HG02642 (cell line): ENCODE measurements around the gene LSAMP.

Experiments used
- ATAC-seq: cut with Tn5 transposase; IDR thresholded peaks from one replicate; pipeline ENCODE4 v1.9.1; 2021; ENCODE audit warnings: mild to moderate bottlenecking; ENCODE audit not compliant: unreplicated experiment, poor library complexity

The LSAMP gene

DNA sequence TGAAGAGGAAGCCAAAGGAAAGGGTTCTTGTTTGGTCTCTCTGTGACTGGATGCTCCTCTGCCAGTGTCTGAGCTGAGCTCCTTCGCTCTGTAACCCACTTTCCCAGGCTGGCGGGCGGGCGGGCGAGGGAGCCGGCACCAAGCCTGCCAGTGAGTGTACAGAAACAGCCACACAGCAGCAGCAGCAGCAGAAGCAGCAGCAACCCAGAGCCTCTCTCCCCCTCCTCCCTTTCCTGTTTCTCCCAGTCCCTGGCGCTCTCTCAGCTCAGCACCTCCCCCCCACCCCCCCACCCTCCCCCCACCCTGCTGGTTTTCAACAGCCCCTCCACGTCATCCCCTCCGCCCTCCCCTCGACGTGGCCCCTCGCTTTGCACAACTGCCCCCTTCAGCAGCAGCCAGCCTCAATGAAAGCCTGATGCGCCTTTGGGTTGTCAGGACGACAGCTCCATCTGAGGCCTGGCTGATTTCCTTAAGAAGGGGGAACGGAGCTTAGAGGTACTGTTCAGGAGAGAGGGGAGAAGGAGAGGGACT lies at the start of gene LSAMP:
Gene LSAMP (minus strand): TSS at position 177 of the 531 bp plus-strand sequence.
- no peak for ATAC-seq

DNA sequence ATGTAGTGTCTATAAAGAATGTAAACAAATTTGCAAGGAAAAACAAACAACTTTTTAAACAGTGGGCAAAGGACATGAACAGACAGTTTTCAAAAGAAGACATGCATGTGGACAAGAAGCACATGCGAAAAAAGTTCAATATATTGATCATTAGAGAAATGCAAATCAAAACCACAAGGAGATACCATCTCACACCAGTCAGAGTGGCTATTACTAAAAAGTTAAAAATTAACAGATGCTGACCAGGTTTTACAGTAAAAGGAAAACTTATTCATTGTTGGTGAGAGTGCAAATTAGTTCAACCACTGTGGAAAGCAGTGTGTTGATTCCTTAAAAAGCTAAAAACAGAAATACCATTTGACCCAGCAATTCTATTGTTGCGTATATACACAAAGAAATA lies 47.1 kb upstream of the LSAMP start:
- ATAC-seq: no peak

DNA sequence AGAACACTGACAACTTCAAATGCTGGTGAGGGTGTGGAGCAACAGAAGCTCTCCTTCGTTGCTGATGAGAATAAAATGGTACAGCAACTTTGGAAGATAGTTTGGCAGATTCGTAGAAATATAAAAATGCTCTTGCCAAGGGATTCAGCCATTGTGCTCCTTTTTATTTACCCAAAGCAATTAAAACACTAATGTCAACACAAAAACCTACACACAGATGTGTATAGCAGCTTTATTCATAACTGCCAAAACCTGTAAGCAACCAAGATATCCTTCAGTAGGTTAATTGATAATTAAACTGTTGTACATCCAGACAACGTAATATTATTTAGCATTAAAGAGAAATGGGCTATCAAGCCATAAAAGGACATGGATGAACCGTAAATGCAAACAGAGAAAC lies 37.8 kb upstream of the LSAMP start:
- ATAC-seq: no peak

DNA sequence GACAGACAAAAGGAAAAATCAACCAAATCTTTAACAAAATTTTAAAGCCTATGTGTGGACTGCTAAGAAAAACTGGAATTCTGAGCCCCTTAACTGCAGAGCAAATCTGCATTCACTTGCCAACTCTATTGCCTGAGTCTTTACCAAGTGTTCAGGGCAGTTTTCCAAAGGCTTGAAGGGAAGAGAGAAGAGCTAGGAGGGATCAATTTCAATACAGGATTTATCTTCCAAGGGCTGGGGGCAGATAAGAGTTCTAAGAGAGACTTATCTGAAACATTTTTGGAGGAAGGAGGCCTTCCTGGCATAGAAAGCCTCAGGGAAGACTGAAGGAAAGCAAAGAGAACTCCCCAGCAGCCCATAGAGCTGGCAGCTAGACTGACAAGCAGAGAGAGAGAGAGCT lies 31.4 kb upstream of the LSAMP start:
- no peak for ATAC-seq

DNA sequence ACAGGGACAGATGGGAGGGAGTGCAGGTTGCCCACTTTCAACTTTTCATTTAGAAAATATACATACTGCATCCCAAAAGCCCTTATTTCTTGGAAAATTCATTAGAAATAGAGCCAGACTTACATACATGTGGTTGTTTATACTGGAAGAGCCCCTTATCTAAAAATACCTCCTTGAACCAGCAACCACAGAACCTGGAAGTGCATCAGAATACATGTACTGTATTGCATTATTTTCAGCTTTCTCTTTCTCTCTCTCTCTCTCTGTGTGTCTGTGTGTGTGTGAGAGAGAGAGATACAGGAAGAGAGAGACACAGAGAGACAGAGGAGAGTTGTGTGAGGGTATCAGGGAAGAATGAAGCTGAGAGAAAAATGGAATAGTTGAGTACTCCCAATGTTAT lies 29.5 kb upstream of the LSAMP start:
- ATAC-seq: no peak

DNA sequence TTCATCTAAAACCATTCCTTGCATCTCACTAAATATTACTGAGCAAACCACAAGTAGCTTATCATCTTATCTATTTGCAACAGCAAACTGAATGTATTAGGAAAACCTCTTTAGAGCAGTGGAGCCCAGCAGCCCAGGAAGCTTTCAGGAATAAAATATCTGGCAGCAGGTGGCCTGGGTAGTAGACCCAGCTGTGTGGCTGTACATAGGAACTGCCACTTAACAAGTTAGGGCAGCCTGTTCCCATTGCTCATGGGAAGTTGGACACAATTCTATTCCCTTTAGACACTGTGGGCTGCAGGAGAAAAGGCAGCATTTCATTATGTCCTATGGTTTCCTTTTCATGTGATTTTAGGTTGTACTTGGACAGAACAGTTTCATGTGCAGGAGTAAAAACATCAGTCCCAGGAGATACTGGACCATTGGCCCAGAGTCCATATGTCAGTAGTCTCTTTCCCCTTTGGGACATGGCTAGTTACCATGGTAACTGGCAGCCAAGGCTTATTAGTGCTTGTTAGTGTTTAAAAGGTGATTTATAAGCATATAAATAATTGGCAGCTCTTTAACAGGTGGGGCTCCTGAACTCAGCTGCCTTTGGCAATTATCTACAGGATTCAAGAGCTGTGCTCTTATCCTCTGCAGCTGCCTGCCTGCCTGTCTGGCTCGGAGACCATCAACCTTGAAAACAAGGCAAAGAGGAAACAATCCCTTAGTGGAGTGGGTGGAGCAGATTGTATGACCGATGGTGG lies 28.9 kb upstream of the LSAMP start:
- no peak for ATAC-seq

DNA sequence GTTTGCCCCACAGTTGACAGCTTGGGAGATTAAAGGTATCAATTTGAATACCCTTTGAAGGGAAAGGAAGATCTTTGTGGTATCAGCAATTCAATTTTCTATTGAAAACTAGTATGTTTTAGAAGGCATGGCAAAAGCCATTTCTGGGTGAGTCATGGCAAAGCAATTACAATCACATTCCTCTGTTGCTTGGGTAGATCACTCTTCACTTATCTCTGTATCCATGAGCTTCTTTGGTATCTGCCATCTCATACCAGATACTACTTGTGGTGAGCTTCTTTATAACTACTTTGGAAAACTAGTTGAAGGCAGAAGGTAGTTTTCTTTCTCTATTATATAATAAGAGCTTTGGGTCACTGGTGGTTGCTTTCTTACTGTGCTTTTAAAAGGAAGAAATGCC lies 28.3 kb upstream of the LSAMP start:
- ATAC-seq: no peak

DNA sequence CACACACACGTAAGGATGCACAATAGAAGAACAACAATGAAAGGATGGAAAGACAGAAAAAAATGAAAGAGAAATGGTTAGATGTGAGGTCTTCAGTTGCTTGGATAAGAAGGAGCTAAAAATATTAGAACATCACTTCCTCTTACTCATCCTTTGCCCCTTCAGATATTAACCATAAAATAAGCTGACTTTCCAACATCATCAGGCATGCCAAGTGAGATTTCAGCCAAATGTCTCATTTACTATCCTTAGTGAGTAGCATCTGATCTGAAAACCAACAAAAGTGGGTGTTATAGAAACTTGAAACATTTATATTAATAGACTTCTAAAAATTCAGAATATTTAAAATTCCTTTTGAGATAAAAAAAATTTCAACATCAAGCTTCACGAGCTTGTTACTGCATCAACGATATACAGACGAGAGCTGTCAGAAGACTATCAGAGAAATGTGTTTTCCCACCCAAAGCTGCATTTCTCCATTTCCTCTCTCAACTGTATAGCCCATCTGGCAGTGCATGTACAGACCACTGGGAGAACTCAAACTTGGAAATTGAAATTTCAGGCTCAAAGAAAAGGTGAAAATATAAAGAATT lies 25.4 kb upstream of the LSAMP start:
- no peak for ATAC-seq

DNA sequence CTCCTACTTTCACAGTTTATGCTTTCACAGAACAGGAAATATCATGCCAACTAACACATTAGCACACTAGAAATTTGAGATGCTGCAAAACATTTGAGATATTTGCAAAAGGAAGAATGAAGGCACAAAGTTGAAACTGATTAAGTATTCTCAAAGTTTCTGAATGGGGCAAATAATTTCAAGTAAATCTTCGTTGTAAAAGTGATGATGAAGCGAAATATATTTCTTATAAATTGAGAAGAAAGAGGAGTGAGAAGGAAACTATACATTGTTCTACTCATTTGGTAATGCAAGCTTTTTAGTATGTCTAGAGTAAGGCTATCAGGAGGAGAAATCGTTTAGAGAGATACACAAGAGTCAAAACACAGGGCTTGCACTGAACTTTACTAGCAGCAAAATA lies 24.3 kb upstream of the LSAMP start:
- ATAC-seq: no peak

DNA sequence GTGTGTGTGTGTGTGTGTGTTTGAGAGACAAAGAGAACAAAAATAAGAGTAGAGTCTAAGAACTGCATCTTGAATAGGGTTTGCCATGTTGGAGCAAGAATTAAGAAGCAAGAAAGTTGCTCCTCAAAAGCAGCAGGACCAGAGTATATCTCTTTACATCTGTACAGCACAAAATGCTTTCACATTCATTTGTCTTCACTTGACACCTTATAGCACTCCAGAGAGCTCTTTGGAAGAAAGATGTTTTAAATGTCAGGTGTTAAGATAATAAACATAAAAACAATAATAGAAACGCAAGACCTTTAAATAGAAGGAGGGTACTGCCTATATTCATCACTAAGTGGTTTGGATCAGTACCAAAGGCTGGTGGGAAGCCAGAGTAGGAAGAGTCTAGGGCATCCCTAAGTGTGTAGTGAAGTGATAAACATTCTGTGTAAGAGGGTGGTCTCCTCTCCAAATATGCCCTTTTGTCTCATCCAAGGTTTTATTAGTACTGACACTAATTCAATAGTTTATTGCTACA lies 19.1 kb upstream of the LSAMP start:
- ATAC-seq: no peak

DNA sequence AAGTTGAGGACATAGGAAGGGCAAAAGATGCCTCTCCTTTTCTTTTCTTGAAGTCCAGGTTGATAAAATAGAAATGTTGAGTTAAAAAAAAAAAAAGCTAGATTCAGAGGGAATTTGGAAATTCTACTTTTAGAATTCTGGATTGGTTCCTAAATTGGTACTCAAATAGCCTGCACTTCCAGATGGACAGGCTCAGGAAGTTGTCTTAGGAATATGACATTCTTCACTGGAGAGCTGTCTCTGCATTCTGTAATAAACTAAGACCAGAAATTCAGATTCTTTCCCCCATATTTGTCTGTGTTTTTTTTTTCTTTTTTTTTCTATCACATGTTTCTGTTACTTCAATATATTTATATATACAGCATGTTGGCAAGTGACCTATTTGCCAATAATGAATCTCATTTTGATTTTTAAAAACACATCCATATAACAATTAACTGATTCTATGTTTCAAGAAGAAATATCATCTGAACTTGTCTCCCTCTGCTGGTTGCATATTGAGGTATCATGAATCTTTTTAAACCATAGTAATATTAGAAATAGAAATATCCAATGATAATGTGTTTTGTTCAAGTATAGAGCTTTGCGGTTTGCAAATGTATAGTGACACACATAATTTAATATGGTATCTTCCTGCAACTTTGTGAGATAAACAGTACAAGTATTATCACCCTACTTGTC lies 8.5 kb upstream of the LSAMP start:
- ATAC-seq: no peak

DNA sequence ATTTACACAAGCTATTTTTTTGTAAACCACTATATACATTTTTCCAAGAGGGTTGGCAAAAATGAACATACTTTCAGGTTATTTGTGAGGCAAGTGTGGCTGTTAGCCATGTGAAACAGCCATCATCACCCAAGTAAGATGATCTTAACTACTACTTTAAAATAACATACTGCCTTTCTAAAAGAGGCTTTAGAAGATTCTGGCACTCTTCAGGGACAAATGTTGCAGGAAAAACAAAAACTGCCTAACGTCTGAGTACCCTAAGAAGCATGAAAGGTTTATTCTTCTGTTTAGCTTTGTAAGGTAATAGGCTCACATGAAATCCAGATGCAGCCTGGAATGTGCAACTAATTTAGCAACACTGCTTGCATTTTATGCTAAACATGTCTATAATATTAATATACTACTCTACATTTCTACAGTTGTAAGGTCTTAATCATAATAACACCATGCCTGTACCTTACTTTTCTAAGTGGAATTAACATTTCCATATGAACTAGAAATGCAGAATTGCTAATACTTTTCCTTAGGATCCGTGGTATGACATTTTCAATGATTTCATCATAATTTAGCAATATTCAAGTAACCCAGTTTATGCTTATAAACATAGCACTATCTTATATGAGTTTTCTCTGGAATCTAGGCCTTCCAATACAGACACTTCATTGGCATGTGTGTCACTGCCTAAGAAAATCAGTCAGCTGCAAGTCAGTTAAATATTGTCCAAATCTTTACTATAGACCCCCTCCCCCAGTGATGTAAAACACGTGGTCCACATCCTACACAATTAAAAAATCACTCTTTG lies 4.5 kb upstream of the LSAMP start:
- no peak for ATAC-seq

DNA sequence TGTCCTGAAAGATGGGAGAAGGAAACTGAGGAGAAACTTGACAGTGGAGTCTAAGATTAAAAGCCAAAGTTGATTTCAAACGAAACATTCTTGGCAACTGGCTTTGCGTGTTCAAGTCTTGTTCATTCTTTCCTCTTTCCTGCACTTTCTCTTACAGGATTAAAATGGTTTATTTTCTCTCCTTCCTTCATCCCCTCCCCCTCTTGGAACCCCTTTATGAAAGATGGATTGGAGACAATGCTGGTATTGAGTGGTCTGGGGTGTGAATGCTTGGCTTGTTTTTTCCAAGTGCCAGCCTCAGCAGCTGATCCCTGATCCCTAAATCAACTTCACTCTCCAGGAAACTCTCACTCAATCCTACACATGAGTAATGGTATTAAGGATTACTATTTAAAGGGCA lies 703 bp upstream of the LSAMP start:
- ATAC-seq: no peak

DNA sequence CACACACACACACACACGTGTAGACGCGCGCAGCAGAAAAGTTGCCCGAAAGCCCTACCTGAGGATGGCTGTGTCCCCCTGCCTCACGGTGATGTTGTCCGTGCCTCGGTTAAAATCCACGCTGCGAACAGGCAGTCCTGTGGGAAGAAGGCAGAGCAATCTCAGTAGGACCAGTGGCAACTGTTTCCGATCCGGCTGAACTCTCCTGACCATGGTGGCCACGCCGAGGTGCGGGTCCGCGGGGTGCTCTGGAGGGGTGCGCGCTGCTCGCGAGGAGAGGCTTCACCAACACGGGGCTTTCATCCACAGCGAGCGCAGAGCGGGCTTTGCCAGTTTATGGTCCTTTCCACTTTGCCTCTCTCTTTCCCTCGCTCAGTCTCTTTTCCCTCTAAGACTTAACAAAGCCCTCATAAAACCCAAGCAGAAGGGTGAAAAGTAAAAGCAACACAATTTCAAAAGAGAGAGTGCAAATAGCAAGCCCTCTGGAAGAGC lies 422 bp downstream of the LSAMP start:
- no peak for ATAC-seq

DNA sequence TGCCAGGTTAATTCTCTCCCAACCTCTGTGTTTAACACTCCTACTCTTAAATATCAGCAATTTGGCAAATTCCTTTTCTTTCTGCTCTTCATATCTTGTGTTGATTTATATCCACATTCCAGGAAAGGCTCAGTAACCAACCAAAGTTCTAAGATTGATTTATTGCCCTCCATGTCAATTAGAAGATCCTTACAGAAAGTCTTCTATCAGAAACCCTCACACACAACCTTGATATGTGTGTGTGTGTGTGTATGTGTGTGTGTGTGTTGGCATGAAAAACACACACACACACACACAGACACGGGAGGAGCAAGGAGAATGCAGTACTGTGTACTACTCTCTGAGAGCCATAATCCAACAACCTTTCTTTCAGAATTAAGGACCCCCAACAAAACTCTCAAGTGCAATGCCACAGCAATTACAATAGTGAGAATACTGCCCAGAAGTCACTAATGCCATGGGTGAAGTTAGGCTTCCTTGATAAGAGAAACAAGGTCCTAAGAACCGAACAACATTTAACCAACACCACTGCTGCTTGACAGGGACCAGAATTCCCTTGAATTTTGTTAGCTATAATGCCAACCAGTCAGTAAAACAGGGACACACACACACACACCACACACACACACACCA lies 1.1 kb downstream of the LSAMP start:
- ATAC-seq: no peak

DNA sequence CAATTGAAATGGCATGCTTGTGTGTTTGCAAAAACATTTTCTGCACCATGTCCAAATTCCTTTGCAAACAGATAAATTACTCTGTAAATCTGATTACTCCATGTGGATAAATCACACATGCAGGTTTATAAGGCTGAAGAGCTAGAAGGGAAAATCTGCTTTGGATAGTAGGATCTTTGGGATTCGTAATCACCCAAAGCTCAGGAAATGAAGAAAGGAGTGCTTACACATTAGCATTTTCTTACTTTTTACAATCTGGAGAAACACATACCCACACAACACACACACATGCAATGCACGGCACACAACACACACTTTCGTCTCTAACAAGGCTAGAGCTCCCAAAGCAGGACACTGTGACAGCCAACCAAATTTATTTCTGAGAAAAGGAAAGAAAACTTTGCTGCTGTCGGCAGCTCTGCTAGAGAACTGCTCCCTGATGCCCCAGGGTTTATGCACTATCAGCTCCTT lies 2.1 kb downstream of the LSAMP start:
- ATAC-seq: no peak

DNA sequence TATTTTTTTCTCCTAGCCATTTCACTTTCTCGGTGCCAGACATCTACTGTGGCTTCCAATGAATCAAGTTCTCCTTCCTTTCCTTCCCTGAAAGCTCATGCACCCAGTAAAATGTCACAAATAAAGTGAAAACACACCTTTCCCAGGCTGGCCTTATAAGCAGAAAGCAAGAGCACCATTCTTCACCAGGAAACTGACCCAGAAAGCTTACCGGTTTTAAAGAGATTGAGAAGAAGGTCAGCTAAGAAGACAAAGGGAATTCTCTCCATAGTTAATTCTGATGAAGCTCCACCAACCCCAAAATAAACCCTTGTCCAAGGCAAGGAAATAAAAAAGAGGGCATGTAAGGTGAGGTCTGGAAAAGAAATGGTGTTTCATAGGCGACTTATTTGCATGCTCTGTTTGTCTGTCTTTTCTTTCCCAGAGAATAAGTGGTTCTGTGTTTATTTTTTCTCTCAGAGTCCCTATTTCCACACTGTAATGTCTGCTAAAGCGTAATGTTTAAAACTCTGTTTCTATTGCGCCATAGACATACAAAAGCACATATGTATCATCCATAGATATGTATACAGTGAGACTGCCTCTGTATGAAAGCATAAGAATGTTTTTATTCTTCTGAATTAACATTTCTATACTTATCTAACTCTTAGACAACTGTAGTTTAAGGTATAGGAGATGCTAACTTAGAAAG lies 2.8 kb downstream of the LSAMP start:
- no peak for ATAC-seq

DNA sequence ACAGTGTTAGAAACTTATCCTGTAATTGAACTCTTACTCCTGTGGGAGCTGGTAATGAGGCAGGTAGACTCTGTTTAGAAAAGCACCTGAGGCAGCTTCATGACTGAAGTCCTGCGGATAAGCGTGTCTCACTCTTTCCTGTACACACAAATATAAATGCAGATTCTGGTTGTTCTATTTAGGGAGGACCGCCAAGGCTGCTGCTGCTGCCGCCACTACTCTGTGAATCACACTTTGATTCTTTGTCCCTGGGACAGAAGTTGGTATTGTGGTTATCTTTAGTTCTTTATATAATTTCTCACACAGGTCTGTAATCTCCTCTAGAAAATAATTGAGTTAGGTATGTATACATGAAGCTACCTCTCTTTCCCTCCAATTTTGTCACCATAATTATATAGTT lies 3.6 kb downstream of the LSAMP start:
- ATAC-seq: no peak

DNA sequence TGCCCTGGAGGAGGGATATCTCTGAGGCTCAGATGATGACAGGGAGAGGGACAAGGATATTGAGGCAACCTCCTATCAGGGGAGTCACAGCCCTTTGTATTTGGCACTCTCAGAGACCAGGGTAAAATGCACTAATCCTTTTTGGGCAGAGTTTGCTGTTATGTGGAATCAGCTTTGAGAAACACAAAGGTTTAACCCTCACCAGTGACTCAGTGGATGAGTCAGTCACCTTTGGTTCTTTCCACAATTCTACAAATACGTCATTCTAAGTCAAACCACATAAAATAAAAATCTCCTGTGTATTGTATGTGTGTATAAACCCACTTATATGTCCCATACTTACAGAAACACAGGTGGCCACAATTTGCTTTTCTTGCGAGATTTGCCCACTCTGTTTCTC lies 5.1 kb downstream of the LSAMP start:
- no peak for ATAC-seq
